HG03045 (cell line): ENCODE data around the gene TMEM220.
"Not testable (repeated sequence)": the region's sequence is repeated elsewhere in the genome, so short reads cannot be mapped to it uniquely, and the experiment has no call there.

Experiments used
- ATAC-seq: cut with Tn5 transposase; IDR thresholded peaks from one replicate; pipeline ENCODE4 v1.9.1; 2021; ENCODE audit warnings: mild to moderate bottlenecking, moderate library complexity; ENCODE audit not compliant: unreplicated experiment

The TMEM220 gene

GRCh38 chr17:10755592-10756127 is 25.8 kb upstream of the TMEM220 start:
- ATAC-seq: no peak

GRCh38 chr17:10754861-10755591 is 25.2 kb upstream of the TMEM220 start:
- no peak for ATAC-seq

- no peak for ATAC-seq
Measured at GRCh38 chr17:10754109-10754508, 24.3 kb upstream of the TMEM220 start.

GRCh38 chr17:10752696-10753095 is 22.9 kb upstream of the TMEM220 start:
- no peak for ATAC-seq

GRCh38 chr17:10751563-10751962 is 21.7 kb upstream of the TMEM220 start:
- no peak for ATAC-seq

- ATAC-seq: no peak
Measured at GRCh38 chr17:10750210-10750609, 20.4 kb upstream of the TMEM220 start.

- ATAC-seq: no peak
Measured at GRCh38 chr17:10748531-10749181, 18.8 kb upstream of the TMEM220 start.

- ATAC-seq: no peak
Measured at GRCh38 chr17:10745231-10745630, 15.4 kb upstream of the TMEM220 start.

- ATAC-seq: no peak
Measured at GRCh38 chr17:10744501-10745000, 14.7 kb upstream of the TMEM220 start.

GRCh38 chr17:10743316-10744009 is 13.6 kb upstream of the TMEM220 start:
- no peak for ATAC-seq

- no peak for ATAC-seq
Measured at GRCh38 chr17:10742431-10742830, 12.6 kb upstream of the TMEM220 start.

GRCh38 chr17:10741416-10742135 is 11.8 kb upstream of the TMEM220 start:
- no peak for ATAC-seq

GRCh38 chr17:10739386-10739785 is 9.6 kb upstream of the TMEM220 start:
- ATAC-seq: no peak

GRCh38 chr17:10738521-10739258 is 8.9 kb upstream of the TMEM220 start:
- no peak for ATAC-seq

- ATAC-seq: no peak
Measured at GRCh38 chr17:10737736-10738135, 7.9 kb upstream of the TMEM220 start.

- no peak for ATAC-seq
Measured at GRCh38 chr17:10737168-10737622, 7.4 kb upstream of the TMEM220 start.

GRCh38 chr17:10735821-10736220 is 6.0 kb upstream of the TMEM220 start:
- no peak for ATAC-seq

GRCh38 chr17:10735251-10735650 is 5.4 kb upstream of the TMEM220 start:
- ATAC-seq: no peak

GRCh38 chr17:10733666-10734065 is 3.8 kb upstream of the TMEM220 start:
- no peak for ATAC-seq

- not testable (repeated sequence) for ATAC-seq
Measured at GRCh38 chr17:10732121-10732520, 2.3 kb upstream of the TMEM220 start.
